Neuronal stem cell (in vitro differentiated cells): Measurements from ENCODE around the gene ZNF648.

Experiments
- DNase-seq: peaks from one replicate; pipeline ENCODE4 v3.0.0-alpha.2; 2013; ENCODE audit warnings: low spot score
- H2AFZ ChIP-seq: one replicate; pipeline ENCODE4 v1.6.1; 2013; ENCODE audit warnings: mild to moderate bottlenecking, low read length, inconsistent platforms
- H2AK5ac ChIP-seq: 2 replicates; pipeline ENCODE4 v1.6.1; 2013; ENCODE audit warnings: low read depth, mild to moderate bottlenecking, inconsistent platforms, low read length, moderate library complexity, mixed read lengths
- H2BK120ac ChIP-seq: 2 replicates; pipeline ENCODE4 v1.6.1; 2013; ENCODE audit warnings: low read depth, mild to moderate bottlenecking, inconsistent platforms, low read length, moderate library complexity, mixed read lengths
- H2BK12ac ChIP-seq: one replicate; pipeline ENCODE4 v1.6.1; 2013; ENCODE audit warnings: low read length, inconsistent platforms
- H2BK15ac ChIP-seq: 2 replicates; pipeline ENCODE4 v1.6.1; 2013; ENCODE audit warnings: mild to moderate bottlenecking, low read length, inconsistent platforms, mixed read lengths
- H2BK5ac ChIP-seq: one replicate; pipeline ENCODE4 v1.6.1; 2013; ENCODE audit warnings: inconsistent platforms, mild to moderate bottlenecking, low read length, moderate library complexity
- H3K14ac ChIP-seq: one replicate; pipeline ENCODE4 v1.6.1; 2013; ENCODE audit warnings: low read length, inconsistent platforms
- H3K18ac ChIP-seq: 2 replicates; pipeline ENCODE4 v1.6.1; 2013; ENCODE audit warnings: low read length, inconsistent platforms
- H3K23ac ChIP-seq: 2 replicates; pipeline ENCODE4 v1.6.1; 2013; ENCODE audit warnings: low read depth, mild to moderate bottlenecking, mixed read lengths, low read length, inconsistent platforms; ENCODE audit not compliant: poor library complexity
- H3K27ac ChIP-seq: replicated peaks from 3 replicates; pipeline ENCODE4 v1.5.1; 2013; ENCODE audit warnings: low read length, inconsistent platforms
- H3K27me3 ChIP-seq, 3 experiments: 2 replicates each; pipeline ENCODE4 v1.6.1; 2013; ENCODE audit warnings: low read length in 3 of 3, mild to moderate bottlenecking in 2 of 3, inconsistent platforms in 1 of 3, low read depth in 1 of 3, mixed read lengths in 1 of 3, moderate library complexity in 1 of 3; ENCODE audit not compliant: control insufficient read depth in 3 of 3, insufficient read depth in 3 of 3
- H3K36me3 ChIP-seq, 2 donors: replicated peaks in 1 of 2; 2 replicates each; pipeline ENCODE4 v1.6.1; 2013; ENCODE audit warnings: low read length in 2 of 2; ENCODE audit not compliant: control insufficient read depth in 2 of 2, insufficient read depth in 2 of 2
- H3K4ac ChIP-seq: 2 replicates; pipeline ENCODE4 v1.6.1; 2013; ENCODE audit warnings: inconsistent platforms, mild to moderate bottlenecking, low read length, moderate library complexity
- H3K4me1 ChIP-seq, 2 donors: 1 replicate in 1 of 2; 2 replicates in 1 of 2; pipeline ENCODE4 v1.6.1; 2013; ENCODE audit warnings: low read length in 2 of 2, low read depth in 1 of 2; ENCODE audit not compliant: control insufficient read depth in 2 of 2, insufficient read depth in 1 of 2
- H3K4me2 ChIP-seq: one replicate; pipeline ENCODE4 v1.6.1; 2013; ENCODE audit warnings: mild to moderate bottlenecking, low read length, inconsistent platforms; ENCODE audit not compliant: insufficient read depth, poor library complexity, severe bottlenecking
- H3K4me3 ChIP-seq, 2 donors: 2 replicates each; pipeline ENCODE4 v1.5.1; 2013; ENCODE audit warnings: low read length in 2 of 2, mild to moderate bottlenecking in 2 of 2, inconsistent platforms in 1 of 2, moderate library complexity in 1 of 2
- H3K79me1 ChIP-seq: one replicate; pipeline ENCODE4 v1.6.1; 2013; ENCODE audit warnings: low read depth, mild to moderate bottlenecking, inconsistent platforms, low read length, moderate library complexity
- H3K9ac ChIP-seq: one replicate; pipeline ENCODE4 v1.6.1; 2013; ENCODE audit warnings: mild to moderate bottlenecking, low read depth, low read length, inconsistent platforms; ENCODE audit not compliant: poor library complexity
- H3K9me3 ChIP-seq, 2 donors: replicated peaks in 1 of 2; 2 replicates each; pipeline versions ENCODE3 to v1.6.1; 2013; ENCODE audit warnings: low read length in 2 of 2, mild to moderate bottlenecking in 2 of 2, inconsistent platforms in 1 of 2, low read depth in 1 of 2, mixed read lengths in 1 of 2, moderate library complexity in 1 of 2; ENCODE audit not compliant: control insufficient read depth in 2 of 2, insufficient read depth in 1 of 2
- H4K8ac ChIP-seq: one replicate; pipeline ENCODE4 v1.6.1; 2013; ENCODE audit warnings: low read depth, mild to moderate bottlenecking, inconsistent platforms, low read length, moderate library complexity
- H4K91ac ChIP-seq: one replicate; pipeline ENCODE4 v1.6.1; 2013; ENCODE audit warnings: low read length, low read depth, mild to moderate bottlenecking, inconsistent platforms; ENCODE audit not compliant: poor library complexity
- WGBS, 2 donors: extraction: QIAGEN DNeasy Blood & Tissue Kit; methylation state at CpG; one replicate each; pipeline ENCODE4 v1.1.7; 2013; ENCODE audit warnings: missing lambda C conversion rate in 2 of 2, mixed read lengths in 1 of 2; ENCODE audit not compliant: insufficient read length in 2 of 2, insufficient replicate concordance in 1 of 2; ENCODE audit errors: extremely low coverage in 2 of 2; 5-methylcytosine and 5-hydroxymethylcytosine counted together

The ZNF648 gene

DNA sequence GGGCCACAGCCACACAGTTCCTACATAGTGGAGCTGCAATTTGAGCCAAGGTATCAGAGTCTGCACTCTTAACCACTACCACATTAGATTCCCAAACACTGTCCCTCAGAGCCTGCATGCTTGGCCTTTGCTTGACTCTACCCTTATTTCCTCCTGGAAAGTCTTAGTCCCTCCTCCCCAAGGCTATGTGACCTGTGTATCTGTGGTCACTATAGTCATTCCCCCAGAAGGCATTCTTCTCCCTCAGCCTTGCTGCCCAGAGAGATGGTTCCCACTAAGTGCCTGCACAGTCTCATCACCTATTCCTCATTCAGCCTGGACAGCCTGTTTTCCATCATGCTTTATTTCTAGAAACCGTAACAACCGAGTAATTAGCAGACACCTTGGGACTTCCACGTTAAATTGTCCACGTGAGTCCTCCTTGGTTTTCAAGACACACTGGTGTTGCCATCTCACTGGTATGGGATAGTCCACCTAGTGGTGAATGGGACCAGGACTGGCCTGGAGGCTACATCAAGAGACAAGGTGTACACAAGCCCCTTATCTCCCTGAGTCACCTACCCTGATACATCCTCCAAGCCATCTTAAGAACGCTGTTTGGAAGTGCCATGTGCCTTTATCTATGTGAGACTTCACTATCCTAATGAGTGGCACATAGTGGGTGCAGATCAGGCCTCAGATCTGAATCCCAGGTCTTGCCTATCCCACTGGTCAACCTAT is 3.8 kb upstream of the ZNF648 start:
- H3K4ac ChIP-seq = no peak overlapping the region
- H2BK5ac ChIP-seq = no peak overlapping the region
- no peak overlapping the region for H2BK12ac ChIP-seq
- no peak overlapping the region for H3K14ac ChIP-seq
- H2AFZ ChIP-seq = no peak overlapping the region
- H3K4me3 ChIP-seq = peak overlapping the region in 1 of 2 donors; percentile 8
- no peak overlapping the region for H3K23ac ChIP-seq
- H3K27ac ChIP-seq = no peak overlapping the region
- no peak overlapping the region for H2BK15ac ChIP-seq
- H3K36me3 ChIP-seq = no peaks in the 10 kb centered on the region
- no peak overlapping the region for H3K9ac ChIP-seq
- DNase-seq = no peak
- no peak overlapping the region for H4K91ac ChIP-seq
- H4K8ac ChIP-seq = no peak overlapping the region
- H3K4me2 ChIP-seq = no peak overlapping the region
- no peaks in the 10 kb centered on the region for H3K9me3 ChIP-seq
- no peak overlapping the region for H2BK120ac ChIP-seq
- H3K4me1 ChIP-seq = peaks cover 0 to 7% of the 10 kb centered on the region in 2 donors
- H3K79me1 ChIP-seq = no peaks in the 10 kb centered on the region
- no peak overlapping the region for H3K18ac ChIP-seq
- H3K27me3 ChIP-seq = peaks cover 0 to 17% (median 0%) of the 10 kb centered on the region in 3 experiments
- H2AK5ac ChIP-seq = no peak overlapping the region
- no CpG with 5 or more reads among the region's 5 CpGs for WGBS, 2 donors

DNA sequence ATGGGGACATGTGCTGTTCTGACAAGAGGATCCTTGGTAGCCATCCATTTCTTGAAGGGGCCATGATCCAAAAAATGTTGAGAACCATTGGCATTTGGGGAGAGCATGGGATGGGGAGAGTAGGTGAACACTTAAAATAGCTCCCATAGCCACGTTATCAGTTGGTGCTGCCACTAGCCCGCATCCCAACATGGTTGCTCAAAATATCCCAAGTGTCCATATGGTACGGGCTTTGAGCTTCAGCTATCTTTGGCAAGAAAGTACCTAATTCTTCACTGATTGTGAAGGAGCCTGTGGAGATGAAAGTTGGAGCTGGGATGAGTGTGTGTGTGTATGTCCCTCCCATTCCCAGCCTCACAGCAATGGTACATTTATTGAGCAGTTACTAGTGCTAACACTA is 3.1 kb upstream of the ZNF648 start:
- Histone ChIP-seq H3K36me3 (no peaks in the 10 kb centered on the region), H3K27ac (no peak overlapping the region), H3K79me1 (no peaks in the 10 kb centered on the region), H3K14ac (no peak overlapping the region), H3K9ac (no peak overlapping the region), H2AK5ac (no peak overlapping the region), H3K27me3 (peaks cover 0 to 10% (median 0%) of the 10 kb centered on the region in 3 experiments), H2BK12ac (no peak overlapping the region), H4K8ac (no peak overlapping the region), H3K18ac (no peak overlapping the region), H2AFZ (no peak overlapping the region), H2BK15ac (no peak overlapping the region), H3K4ac (no peak overlapping the region), H3K9me3 (no peaks in the 10 kb centered on the region), H3K4me3 (peak overlapping the region in 1 of 2 donors; percentile 8), H2BK120ac (no peak overlapping the region), H4K91ac (no peak overlapping the region), H3K4me2 (no peak overlapping the region), H3K23ac (no peak overlapping the region), H3K4me1 (peaks cover 0 to 5% of the 10 kb centered on the region in 2 donors), H2BK5ac (no peak overlapping the region)
- no peak for DNase-seq
- WGBS, 2 donors = no CpG with 5 or more reads among the region's 3 CpGs

- WGBS, 2 donors = no CpG with 5 or more reads among the region's 1 CpG
- Histone ChIP-seq H3K23ac (no peak overlapping the region), H2BK5ac (no peak overlapping the region), H2BK12ac (no peak overlapping the region), H3K27me3 (peaks cover 0 to 4% (median 0%) of the 10 kb centered on the region in 3 experiments), H3K4ac (no peak overlapping the region), H3K4me3 (no peak overlapping the region), H2BK15ac (no peak overlapping the region), H2BK120ac (no peak overlapping the region), H2AK5ac (no peak overlapping the region), H3K9ac (no peak overlapping the region), H3K4me1 (peaks cover 0 to 1% of the 10 kb centered on the region in 2 donors), H4K8ac (no peak overlapping the region), H3K27ac (no peak overlapping the region), H3K14ac (no peak overlapping the region), H3K79me1 (no peaks in the 10 kb centered on the region), H3K4me2 (no peak overlapping the region), H2AFZ (no peak overlapping the region), H4K91ac (no peak overlapping the region), H3K36me3 (no peaks in the 10 kb centered on the region), H3K9me3 (no peaks in the 10 kb centered on the region), H3K18ac (no peak overlapping the region)
- no peak for DNase-seq
These were observed 711 bp upstream of the ZNF648 start for GRCh38 chr1:182062223-182062622.

- Histone ChIP-seq H3K36me3 (no peaks in the 10 kb centered on the region), H3K23ac (no peak overlapping the region), H3K14ac (no peak overlapping the region), H3K27ac (no peak overlapping the region), H3K4ac (no peak overlapping the region), H2BK12ac (no peak overlapping the region), H2AK5ac (no peak overlapping the region), H2BK5ac (no peak overlapping the region), H3K4me2 (no peak overlapping the region), H3K4me1 (peaks cover 0 to 1% of the 10 kb centered on the region in 2 donors), H2BK120ac (no peak overlapping the region), H3K4me3 (peak overlapping the region in 1 of 2 donors; percentile 42), H3K9me3 (no peaks in the 10 kb centered on the region), H2BK15ac (no peak overlapping the region), H4K8ac (no peak overlapping the region), H3K79me1 (no peaks in the 10 kb centered on the region), H2AFZ (peak overlapping the region; percentile 81), H3K18ac (no peak overlapping the region), H3K27me3 (peaks cover 0 to 9% (median 0%) of the 10 kb centered on the region in 3 experiments), H3K9ac (no peak overlapping the region), H4K91ac (no peak overlapping the region)
- no peak for DNase-seq
- WGBS, 2 donors = no CpG with 5 or more reads among the region's 6 CpGs
These were observed 635 bp downstream of the ZNF648 start for GRCh38 chr1:182060877-182061276.
